ENCODE data around the gene VSTM2B.

VSTM2B gene

DNA sequence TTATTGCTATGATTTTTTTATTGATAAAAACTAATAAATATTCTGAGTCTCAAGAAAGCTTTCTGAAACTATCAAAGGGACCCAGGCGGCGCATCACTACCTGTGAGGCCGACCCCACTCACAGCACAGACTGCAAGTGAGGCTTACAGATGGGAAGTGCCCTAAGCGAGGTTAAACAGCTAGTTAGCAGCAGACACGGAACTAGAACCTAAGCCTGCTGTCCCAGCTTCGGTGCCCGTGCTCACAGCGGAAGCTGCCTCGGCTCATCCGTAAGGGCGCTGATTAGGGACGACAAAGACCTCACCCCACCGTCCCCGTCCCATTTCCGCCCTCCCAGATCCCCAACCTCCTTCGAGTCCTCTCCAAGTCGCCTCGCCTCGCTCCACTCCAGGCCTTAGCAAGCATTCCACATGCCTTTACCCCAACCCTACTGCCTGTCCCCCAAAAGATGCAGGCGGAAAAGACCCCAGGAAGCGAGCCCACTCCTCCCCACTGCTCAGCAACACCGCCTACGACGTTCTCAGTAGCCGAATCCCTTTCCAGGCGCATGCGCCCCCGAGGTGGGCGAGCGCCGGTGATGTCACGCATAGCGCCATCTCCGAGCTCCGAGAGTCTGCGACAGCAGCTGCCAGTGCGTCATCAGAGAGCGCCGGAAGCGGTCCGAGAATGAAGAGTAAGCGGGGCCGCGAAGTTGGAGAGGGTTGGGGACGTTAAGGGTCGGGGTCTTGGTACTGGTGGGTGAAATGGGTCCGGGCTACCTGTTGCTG is 80.0 kb downstream of the VSTM2B start, which contains the start of gene POP4:
POP4 (plus strand) TSS at position 631 of the 767 bp plus-strand sequence; CDS start at position 667, 36 bp downstream.
- peak; percentile 90 for DNase-seq

DNA sequence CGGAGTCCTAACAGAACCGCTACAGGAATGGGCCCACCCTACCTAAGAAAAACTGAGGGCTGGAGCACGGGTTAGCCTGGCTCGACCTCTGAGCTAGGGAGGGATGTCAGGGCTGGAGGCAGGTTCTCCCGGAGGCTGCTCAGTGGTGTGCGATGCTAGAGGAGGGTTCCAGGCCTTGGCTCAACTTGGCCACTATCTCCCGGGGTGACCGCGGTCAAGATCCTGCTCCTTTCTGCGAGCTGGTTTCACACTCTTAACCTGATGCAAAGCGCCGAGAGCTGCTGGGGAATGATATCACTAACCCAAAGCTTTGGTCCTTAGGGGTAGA is 80.6 kb downstream of the VSTM2B start:
- DNase-seq, result no peak

DNA sequence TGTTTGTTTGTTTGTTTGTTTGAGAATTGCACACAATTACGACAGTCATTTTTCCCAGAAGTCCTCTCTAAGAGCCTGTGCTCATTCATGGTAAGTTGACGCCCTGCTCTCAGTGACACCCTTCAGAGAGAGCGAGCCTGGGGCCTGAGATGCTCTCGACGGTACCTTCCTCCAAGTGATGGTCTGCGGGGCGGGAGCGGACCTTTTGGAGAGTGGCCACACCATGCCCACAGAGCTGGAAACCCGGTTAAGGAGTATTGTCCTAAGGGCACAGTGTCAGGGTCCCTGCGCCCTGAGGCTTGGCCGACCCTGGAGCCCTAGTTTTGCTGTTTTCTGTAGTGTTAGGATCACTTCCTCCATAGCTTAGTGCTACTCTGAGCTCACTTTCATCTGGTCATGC is 83.8 kb downstream of the VSTM2B start:
- no peak for DNase-seq

DNA sequence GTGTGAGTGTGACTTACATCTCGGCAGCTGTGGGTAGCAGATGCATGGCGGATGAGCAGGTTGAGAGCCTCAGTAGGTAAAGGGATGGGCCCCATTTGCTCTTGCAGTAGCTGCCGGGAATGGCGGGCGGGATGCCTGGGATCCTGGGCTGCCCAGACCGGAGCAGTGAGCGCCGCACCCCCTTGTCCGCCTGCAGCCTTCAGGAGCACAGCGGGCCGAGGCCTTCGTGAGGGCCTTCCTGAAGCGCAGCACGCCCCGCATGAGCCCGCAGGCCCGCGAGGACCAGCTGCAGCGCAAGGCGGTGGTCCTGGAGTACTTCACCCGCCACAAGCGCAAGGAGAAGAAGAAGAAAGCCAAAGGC is 84.4 kb downstream of the VSTM2B start:
- DNase-seq, result no peak

DNA sequence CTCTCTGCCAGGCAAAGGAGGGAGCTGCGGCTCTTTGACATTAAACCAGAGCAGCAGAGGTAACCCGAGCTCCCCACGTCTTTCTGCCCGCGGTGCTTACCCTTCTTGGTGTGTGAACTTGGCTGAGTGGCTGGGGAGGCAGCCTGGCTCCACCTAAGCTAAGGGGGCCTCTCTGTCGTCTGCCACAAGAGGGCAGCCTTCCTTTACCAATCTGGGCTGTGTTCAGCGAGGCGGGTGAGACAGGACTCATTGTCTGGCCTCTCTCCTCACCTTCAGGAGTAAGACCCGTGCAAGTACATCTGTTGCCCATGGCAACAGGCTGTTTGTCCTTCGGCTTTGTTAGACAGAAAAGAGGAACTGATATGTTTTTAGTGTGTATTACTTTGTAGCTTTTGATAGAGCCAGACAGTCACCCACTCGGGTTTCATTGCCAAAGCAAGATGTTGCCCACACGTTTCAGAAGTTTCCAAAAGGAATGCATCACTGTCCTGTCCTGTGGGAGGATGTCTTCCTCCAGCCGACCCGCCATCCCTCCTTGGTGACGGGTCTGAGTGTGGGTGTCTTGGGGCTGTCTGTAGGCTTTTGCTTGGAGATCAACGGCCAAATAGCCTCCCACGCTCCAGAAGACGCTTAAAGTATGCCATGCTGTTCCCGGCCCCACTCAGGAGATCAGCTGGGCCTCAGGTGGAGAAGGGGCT is 84.9 kb downstream of the VSTM2B start:
- peak; percentile 23 to 73 for DNase-seq

DNA sequence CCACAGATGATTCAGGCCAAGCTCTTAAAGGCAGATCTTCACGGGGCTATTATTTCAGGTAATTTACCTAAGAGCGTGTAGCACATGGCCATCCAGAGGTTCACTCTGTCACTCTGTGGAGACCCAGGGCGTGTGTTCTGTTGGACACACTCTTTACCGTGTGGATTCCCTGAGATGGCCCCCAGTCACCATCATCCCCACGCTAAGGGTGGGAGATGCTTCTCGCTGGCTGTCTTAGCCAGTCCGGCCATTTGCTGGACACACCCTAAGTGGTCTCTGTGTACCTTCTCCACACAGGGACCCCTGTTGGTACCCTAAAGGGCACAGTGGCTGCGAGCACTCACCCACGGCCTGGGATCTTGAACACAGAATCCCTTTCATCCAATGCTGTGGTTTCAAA is 86.3 kb downstream of the VSTM2B start:
- DNase-seq, result no peak

DNA sequence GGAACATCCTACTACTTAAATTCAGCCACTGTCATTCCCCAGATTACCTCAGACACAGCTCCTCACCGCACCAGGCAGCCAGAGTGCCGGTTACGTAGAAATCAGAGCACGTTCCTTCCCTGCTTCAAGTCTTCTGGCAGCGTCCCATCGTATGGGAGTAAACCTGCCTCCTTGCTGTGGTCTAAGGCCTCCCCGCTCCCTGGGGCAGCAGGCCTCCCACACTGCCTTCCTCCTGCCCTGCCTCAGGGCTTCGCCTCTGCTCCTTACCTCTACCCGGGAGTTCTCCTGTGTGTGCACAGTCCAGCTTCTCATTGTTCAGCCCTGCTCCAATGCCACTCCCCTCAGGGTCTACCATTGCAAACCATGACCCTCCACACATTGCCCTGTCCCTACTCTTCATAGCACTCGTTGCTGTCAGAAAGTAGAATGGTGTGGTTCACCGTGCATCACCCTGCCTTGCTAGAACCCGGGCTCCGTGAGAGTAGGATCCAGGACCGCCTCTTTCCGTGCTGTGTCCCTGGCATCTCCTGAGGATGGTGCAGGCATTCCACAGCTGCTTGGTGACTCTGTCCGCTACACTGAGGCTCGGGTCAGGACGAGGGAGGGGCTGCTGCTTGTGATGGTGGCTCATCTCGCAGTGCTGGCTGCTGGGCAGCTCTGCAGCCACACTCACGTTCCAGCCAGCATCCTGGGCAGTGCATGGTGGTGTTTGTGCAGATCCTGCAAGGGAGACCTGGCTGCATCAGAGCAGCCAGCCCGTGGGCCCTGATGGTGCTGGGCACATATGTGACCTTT is 87.2 kb downstream of the VSTM2B start:
- no peak for DNase-seq

DNA sequence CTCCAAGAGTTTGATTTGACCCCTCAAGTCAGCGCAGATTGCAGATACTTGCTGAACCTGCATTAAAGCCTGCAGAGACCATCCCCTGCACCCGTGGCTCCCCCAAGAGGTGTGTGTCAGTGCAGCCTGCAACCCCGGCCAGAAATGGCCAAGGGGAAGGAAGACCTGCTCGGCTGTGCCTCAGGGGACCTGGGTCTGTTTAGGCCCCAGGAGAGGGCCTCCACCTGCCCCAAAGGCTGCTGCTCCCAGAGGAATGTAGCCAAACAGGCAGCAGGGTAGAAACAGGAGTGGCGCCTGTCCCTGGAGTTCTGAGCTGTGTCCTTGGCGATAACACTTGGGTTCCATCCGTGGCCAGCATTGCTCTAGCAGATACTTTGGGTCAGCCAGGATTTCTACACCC is 88.3 kb downstream of the VSTM2B start:
- no peak for DNase-seq
